Ureter (tissue), 1 donor: Measurements from ENCODE around the gene DNAJC11. TPM values are rescaled to one million over a fixed set of nuclear protein-coding genes. Genes with fewer than 3 reads are reported as not detected.

Source experiments
- total RNA-seq: library from RNA; stranded (reverse); gene quantifications from one replicate; pipeline ENCODE4 v1.2.4, GENCODE V29; 2023
- donor health status: DM: yes; HTN: yes; CAD: no.

Gene DNAJC11
- total RNA-seq, 1 donor from 2014 or later: 65.3 TPM

Other genes with a start within 250 kb of the DNAJC11 start
- 17.1 TPM for gene TNFRSF25, start 235.6 kb downstream of the DNAJC11 start, total RNA-seq
- gene PLEKHG5, start 210.1 kb downstream of the DNAJC11 start, total RNA-seq: 17.7 TPM
- gene NOL9, start 147.3 kb downstream of the DNAJC11 start, total RNA-seq: 41.5 TPM
- not detected for gene TAS1R1, start 146.5 kb downstream of the DNAJC11 start, total RNA-seq
- 50.4 TPM for gene ZBTB48, start 121.8 kb downstream of the DNAJC11 start, total RNA-seq
- gene KLHL21, start 98.9 kb downstream of the DNAJC11 start, total RNA-seq: 25.8 TPM
- 10.9 TPM for gene PHF13, start 88.1 kb downstream of the DNAJC11 start, total RNA-seq
- 11.7 TPM for gene THAP3, start 76.9 kb downstream of the DNAJC11 start, total RNA-seq
- gene CAMTA1, start 83.6 kb upstream of the DNAJC11 start, total RNA-seq: 88.1 TPM